A549 treated with AZD2906 at 1 μM for 4 hours (cell line): ENCODE results near the gene DSG2. TPM values are rescaled to one million over a fixed set of nuclear protein-coding genes. Genes with fewer than 3 reads are reported as not detected.

Source experiments
- total RNA-seq: library from RNA; stranded (reverse); fragments of 200-300 nt; extraction: Qiagen RNA extraction; gene quantifications from 5 replicates; pipeline ENCODE4 v1.2.3, GENCODE V29; 2022

DSG2 gene
- 43.1 to 72.3 TPM (median 59.6 TPM) in 5 replicates for total RNA-seq

GRCh38 chr18:31497836-31498573 is at the start of gene DSG2:
Gene DSG2, plus strand, starts transcription at chr18:31498177. Its CDS starts 75 bp downstream, at chr18:31498252.

GRCh38 chr18:31591628-31592027 is 93.7 kb downstream of the DSG2 start, which contains the start of gene TTR:
Gene TTR, plus strand, starts transcription at chr18:31591877. Its CDS starts 26 bp downstream, at chr18:31591903.

Other genes starting within 250 kb of the DSG2 start
- not detected in 5 replicates for gene DSG1, start 180.0 kb upstream of the DSG2 start, total RNA-seq
- not detected in 5 replicates for gene DSG4, start 121.4 kb upstream of the DSG2 start, total RNA-seq
- 0.01 to 0.02 TPM (median 0.02 TPM) in 5 replicates for gene DSG3, start 50.4 kb upstream of the DSG2 start, total RNA-seq
- gene TTR, start 93.7 kb downstream of the DSG2 start, total RNA-seq = 0.27 to 0.42 TPM (median 0.30 TPM) in 3 of 5 replicates, not detected in the others
- gene B4GALT6, start 186.4 kb downstream of the DSG2 start, total RNA-seq = 4.1 to 7.4 TPM (median 5.4 TPM) in 5 replicates